HG03378 (cell line): Measurements from ENCODE around the gene LAD1.

Experiments
- ATAC-seq: cut with Tn5 transposase; IDR thresholded peaks from one replicate; pipeline ENCODE4 v1.9.1; 2021; ENCODE audit warnings: mild to moderate bottlenecking, moderate library complexity; ENCODE audit not compliant: unreplicated experiment

The LAD1 gene

DNA sequence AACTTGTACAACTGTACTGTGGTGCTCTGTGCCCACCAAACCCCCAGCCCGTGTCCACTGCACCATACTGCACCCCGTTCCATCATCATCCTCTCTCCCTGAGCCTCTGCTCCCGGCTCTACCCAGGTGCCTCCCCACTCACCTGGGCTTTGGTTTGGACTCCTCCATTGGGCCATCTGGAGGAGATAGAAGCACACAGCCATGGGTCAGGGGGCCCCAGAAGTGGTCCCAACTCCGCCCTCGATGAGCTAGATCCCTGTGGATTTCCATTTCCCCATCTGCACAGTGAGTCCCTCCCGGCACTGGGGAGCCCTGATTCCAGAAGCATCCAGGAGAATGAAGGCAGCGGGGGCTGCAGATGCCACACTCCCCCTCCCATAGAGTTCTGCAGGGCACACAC lies 32.4 kb downstream of the LAD1 start:
- no peak for ATAC-seq

DNA sequence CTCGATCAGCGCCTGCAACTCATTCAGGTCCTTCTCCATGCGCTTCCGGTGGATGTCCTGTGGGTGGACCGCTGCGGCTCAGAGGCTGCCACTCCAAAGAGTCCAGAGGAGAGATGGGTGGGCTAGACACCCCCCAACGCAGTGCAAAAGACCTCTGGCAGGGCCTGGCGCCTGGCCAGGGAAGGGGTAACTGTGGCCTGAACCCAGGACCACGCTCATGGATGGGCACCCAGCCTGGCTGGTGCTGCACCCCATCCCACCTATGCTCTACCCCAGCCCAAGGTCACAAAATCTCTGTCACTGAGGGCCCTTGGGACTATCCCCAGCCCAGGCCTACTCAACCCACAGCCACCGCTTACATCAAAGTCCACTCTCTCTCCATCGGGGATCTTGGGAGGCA lies 33.9 kb downstream of the LAD1 start:
- ATAC-seq, result no peak

- no peak for ATAC-seq
Measured at GRCh38 chr1:201364808-201365105, 34.4 kb downstream of the LAD1 start.

DNA sequence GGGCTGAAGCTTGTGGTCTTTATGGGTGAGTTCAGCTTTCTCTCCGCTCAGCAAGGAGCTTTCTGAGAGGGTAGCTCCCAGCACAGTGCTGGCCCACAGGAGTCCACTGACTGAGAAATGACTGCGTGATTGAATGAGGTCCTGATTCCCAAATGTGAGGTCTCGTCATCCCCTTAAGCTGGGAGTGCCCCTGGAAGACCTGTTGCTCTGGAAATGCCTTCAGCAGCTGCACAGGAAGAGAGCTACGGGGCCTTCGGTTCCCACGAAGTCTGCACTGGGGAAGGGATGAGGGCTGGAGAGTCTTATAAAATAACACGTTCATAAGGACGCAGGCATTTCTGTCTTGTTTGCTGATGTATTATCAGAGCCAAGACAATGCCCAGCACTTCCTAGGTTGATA lies 35.7 kb downstream of the LAD1 start:
- ATAC-seq, result no peak

GRCh38 chr1:201362906-201363305 lies 36.2 kb downstream of the LAD1 start:
- no peak for ATAC-seq

DNA sequence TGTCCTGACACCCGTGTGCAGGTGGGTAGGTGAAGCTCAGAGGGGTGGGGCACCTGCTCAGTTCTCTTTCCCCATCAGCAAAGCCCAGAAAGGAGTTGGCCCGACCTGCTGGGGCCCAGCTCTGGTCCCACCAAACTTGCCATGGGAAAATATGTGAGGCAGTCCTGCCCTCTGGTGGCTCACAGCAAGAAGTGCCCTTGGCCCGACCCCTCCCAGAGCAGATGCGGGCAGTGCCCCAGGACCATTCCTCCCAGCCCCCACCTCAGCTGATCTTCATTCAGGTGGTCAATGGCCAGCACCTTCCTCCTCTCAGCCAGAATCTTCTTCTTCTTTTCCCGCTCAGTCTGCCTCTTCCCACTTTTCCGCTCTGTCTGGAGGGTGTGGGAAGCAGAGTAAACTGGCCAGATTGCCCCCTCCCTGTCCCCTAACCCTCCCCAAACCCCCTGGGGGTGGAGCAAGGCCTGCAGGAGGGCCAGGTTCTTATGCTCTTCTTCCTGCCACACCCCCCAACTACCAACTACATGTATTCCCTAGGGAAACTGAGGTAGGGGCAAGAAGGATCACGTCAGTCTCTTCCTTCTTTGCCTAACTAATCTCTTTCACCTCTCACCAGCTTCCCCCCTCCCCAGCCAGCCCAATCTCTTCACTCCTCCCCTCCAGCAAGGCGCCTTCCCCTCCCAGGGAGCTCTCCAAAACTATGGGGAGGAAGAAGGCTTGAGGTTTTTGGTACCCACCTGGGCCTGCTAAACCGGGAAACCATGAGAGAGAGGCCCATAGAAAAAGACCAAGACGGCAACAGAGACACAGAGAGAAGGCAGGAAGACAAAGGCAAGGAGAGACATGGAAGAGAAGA lies 37.2 kb downstream of the LAD1 start:
- ATAC-seq, result no peak

DNA sequence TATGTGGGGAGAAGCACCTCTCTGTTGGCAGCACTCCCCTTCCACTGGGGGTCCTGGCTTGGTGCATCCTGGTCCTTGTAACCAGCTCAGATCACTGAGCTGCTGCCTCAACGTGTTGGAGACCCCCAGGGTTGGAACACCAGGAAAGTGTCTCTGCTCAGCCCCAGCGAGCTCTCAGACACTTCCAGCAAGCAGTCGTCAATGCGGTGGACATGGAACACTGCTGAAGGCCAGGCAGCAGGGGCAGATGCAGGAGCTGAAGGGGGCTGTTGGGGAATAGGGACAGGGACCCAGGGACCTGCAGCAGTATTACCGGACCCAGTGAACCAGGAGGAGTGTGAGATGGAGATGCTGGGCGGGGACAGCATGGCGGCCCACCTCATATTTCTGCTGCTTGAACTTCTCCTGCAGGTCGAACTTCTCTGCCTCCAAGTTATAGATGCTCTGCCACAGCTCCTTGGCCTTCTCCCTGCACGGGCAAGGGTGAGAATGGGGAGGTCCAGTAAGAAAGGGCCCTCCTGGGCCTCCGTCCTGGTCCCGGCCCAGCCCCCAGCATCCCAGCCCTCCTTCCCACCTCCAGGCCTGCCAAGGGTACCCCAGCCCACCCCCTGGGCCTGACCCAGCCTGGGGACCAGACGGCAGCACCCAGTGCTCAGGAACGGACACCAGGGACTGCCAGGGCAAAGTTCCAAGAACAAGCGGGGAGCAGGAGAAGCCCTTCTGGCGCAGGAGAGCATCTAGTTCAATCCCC lies 38.0 kb downstream of the LAD1 start:
- no peak for ATAC-seq

DNA sequence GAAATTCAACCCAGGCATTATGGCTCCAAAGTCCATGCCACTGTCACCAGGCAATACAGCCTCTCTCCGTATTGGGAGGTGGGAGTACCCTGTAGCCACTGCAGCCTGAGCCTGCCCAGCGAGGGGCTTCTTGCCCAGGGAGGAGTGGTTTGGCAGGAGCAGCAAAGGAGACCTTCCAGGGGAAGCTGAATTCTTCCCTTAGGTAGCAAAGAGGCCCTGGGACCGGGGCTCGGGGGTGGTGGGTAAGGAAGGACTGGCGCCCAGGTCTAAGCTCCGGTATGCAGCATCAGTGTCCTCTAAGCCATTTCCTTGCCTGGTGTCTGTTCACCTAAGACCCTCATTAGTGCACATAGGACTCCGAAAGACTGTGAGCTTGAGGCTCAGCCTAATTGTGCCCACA lies 38.6 kb downstream of the LAD1 start:
- no peak for ATAC-seq

DNA sequence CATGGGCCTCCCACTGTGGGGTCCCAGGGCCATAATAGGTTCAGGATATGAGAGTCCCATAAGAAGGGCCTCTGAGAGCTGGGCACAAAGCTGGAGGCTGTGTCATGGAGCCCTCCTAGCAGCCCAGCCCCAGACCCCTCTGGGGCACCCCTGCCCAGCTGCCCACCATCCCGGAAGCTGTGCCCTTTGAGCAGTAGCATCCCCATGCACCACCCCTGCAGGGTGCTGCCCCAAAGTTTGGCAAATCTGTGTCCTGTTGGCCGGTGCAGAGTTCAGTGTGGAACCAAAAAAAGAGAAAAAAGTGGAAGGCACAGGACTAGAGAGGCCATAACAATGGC lies 39.3 kb downstream of the LAD1 start:
- no peak for ATAC-seq

DNA sequence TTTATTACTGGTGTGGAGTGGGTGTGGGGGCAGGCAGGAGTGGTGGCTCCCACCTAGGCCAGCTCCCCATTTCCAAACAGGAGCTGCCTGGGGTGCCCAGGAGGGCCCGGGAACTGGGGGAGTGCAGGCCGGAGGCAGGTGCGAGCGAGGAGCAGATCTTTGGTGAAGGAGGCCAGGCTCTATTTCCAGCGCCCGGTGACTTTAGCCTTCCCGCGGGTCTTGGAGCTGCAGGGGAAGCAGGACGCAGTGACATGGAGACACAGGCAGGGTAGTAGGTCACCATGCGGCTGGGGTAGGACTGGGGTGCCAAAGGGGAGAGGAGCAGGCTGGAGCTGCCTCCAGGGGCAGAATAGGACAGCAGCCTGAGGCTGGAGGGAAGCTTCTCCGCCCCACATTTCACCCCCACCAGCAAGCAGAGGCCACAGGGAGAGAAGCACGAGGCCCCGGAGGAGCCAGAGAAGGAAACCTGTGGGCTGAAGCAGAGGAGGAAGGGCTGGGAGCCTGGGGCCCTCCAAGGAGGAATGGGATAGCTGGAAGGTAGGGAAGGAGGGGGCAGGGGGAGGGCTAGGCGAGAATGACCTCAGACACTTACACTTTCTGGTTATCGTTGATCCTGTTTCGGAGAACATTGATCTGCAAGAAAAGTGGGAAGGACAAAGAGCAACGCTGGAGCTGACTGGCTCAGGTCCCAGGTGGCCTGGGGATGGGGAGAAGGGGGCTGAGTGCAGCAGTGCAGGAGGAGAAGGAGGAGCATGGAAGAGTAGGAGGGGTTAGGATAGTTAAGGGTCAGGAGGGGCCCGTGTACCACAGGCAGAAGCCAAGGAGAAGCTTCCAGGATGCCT lies 39.9 kb downstream of the LAD1 start:
- no peak for ATAC-seq

DNA sequence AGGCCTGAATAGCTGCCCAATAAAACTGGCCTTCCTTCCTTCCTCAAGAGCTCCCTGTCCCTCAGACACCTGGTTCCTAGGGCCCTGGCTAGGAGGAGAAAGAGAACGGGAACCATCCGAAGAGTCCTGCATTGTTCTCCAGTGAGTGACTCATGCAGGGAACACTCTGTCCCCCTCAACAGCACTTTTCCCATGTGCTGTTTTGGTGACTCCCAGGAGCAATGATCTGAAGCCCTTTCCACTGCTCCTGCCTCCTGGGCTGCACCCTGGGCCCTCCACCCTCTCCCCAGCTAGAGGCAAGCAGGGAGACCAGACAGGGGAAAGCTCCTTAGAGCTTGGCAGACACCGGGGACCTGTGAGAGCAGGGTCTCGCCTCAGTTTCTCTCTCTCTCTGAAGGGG lies 40.5 kb downstream of the LAD1 start:
- ATAC-seq, result no peak

GRCh38 chr1:201357636-201358348 lies 41.3 kb downstream of the LAD1 start:
- ATAC-seq, result no peak

- ATAC-seq, result no peak
Measured at GRCh38 chr1:201357211-201357610, 41.9 kb downstream of the LAD1 start.

DNA sequence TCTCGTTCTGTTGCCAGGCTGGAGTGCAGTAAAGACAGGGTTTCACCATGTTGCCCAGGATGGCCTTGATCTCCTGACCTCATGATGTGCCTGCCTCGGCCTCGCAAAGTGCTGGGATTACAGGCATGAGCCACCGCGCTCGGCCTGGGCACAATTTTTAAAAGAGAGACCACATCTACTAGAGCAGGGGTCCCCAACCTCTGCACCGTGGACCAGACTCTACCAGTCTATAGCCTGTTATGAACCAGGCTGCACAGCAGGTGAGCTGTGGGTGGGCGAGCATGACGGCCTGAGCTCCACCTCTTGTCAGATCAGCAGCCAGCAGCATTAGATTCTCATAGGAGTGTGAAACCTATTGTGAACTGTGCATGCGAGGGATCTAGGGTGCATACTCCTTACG lies 42.4 kb downstream of the LAD1 start:
- no peak for ATAC-seq

DNA sequence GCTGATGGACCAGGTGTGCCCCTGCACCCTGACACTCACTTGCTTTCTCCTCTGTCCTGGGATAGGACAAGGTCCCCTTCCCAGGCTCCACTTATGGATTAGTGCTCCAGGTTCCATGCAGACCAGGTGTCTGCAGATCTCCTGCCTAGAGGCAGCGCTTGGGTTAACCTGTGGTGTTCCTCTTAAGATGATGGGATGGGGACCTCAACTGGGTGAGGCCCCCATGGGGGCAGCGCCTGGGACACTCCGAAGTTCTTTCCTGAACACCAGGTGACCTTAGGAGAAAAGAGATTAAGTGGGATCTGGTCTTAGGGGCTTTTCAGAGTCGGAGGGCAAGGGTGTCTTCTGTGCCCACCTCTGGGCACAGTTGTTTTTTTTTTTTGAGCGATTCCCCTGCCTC lies 42.9 kb downstream of the LAD1 start:
- no peak for ATAC-seq

DNA sequence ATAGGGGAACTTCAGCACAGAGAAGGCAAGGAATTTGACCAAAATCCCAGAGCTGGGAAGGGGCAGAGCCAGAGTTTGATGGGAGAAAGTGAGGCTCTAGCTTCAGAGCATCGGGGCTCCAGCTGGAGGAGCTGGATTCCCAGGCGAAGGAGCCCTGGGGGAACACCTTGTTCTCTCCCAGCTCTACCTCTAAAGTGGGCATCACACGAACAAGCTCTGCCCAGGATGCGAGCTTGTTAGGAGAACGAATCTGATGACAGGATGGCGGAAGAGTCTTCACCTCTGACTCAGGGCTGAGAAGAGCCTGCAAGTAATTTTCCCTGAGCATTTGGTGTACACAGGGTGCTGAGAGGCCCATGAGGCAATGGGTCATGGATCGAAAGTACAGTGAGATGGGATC lies 43.7 kb downstream of the LAD1 start:
- no peak for ATAC-seq

DNA sequence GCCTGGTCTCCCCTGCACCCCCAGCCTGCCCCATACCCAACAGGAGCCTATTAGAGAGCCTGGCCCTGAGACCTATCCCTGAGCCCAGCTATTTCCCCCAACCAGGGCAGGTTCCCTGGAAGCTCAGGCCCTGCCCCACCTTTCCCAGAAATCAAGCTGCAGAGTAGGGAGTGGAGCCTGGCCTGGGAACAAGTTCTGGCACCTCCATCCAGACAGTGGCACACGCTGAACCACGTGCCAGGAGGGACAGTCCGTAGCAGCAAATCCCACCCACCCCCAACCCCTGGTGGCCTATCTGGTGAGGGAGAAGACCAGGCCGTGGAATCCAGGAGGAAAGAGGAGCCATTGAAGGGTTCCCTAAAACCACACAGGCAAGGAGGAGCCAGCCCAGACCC lies 44.2 kb downstream of the LAD1 start:
- ATAC-seq, result no peak

DNA sequence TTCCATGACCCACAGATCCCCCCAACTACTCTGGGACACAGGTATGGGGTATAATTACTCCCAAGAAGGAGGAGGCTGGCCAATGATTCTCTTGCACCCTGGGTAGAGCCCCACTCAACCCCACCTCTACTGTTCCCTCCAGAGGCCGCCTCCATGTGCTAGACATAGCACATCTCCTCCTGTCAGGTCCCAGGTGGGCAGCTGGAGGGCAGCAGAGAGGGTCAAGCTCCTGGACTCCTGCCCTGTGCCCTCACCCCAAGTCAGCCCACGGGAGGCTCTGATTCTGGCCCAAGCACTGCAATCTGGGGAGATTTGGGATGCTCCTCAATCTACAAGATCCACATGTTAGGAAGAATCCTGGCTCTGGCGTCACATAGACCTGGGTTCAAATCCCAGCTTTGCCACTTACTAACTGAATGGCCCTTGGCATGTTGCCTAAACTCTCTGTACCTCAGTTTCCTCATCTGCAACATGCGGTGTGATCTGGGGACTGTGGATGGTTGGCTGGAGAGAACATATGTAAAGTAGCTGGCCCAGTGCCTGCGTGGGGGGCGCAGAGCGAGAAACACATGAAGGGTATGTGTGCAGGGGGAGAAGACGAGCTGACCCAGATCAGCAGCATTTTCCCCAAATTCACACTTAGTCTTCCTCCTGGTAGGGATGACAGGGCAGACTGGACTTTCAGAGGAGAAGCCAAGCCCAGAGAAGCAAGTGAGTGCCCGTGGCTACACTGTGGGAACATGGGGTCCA lies 44.8 kb downstream of the LAD1 start:
- no peak for ATAC-seq

DNA sequence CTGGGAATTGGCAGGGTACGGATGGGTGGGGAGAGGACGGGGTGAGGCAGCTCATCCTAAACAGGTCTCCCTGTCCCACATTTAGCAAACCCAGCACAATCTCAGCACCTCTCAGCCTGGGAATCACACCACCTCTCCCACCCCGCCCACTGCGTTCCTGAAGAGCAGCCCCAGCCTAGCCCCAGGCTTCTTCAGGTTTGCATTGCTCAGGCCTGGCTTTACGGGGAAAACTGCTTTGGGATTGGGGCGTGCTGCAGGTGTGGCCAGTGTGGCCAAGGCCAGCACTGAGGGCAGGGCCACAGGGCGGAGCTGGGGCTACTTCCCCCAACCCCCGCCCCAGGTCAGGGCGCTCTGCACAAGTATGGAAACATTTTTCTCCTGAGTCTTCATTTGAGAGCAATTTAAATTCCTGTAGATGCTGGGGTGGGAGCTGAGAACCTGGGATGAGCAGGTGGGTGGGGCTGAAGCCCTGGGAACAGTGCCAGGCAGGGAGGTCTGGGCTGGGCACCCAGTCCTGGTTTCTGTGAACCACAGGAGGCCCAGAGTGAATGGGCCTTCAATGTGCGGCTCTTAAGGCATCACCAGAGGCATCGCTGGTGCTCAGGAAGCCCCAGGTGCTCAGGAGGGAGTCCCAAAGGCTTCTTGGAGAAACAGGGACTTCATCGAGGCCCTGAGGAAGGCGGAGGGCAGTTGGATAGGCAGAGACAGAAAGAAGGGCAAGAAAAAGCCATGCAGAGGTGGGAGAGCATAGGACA lies 45.8 kb downstream of the LAD1 start:
- no peak for ATAC-seq

DNA sequence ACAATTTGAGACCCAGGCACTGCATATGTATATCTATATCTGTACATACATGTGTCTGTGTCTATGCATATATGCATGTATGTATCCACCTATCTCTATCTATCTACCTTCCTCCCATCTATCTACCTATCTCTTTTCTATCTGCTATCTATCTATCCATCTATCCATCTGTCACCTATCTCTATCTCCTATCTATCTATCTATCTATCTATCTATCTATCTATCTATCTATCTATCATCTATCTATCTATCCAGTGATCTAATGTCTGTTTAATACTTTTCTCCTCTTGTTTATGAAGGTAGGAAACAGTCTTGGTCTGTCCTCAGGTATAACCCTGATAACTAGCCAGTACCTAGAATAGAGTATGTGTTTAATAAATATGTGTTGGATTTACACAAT lies 47.5 kb downstream of the LAD1 start:
- no peak for ATAC-seq
